Ovary (tissue), 9 donors: ENCODE measurements around the gene CCDC78. TPM values are rescaled to one million over a fixed set of nuclear protein-coding genes. Genes with fewer than 3 reads are reported as not detected.

ENCODE experiments used
- DNase-seq, 5 donors: peaks; one replicate each; pipeline ENCODE4 v3.0.0-alpha.2; 2019 to 2020
- H3K27ac ChIP-seq, 2 donors: fragments of 200-600 bp; one replicate each; pipeline versions ENCODE4 v1.5.1 to v1.8.0; 2019 to 2022
- H3K27me3 ChIP-seq: fragments of 200-600 bp; one replicate; pipeline ENCODE4 v1.8.0; 2022
- H3K36me3 ChIP-seq: fragments of 200-600 bp; sonication (generic); one replicate; pipeline ENCODE4 v1.5.1; 2019
- H3K4me1 ChIP-seq: one replicate; pipeline ENCODE4 v1.8.1; 2013; ENCODE audit warnings: mild to moderate bottlenecking, moderate library complexity; ENCODE audit not compliant: insufficient read depth
- H3K4me3 ChIP-seq: fragments of 200-600 bp; sonication (generic); one replicate; pipeline ENCODE4 v1.5.1; 2017
- H3K9me3 ChIP-seq, 2 donors: fragments of 200-600 bp in 1 of 2; sonication (generic) in 1 of 2; one replicate each; pipeline versions ENCODE4 v1.5.1 to v1.8.1; 2013 to 2019; ENCODE audit warnings: mild to moderate bottlenecking in 1 of 2, moderate library complexity in 1 of 2
- CTCF ChIP-seq, 3 donors: fragments of 450-650 bp in 2 of 3; fragments of 200-600 bp in 1 of 3; IDR thresholded peaks; one replicate each; pipeline versions ENCODE4 v1.5.1 to v1.8.0; 2016 to 2022; ENCODE audit warnings: antibody characterized with exemption in 3 of 3, mild to moderate bottlenecking in 1 of 3
- EP300 ChIP-seq: sonication (generic); formaldehyde crosslinking; IDR thresholded peaks from one replicate; pipeline ENCODE4 v1.6.1; 2017; ENCODE audit warnings: antibody characterized with exemption
- POLR2A ChIP-seq: fragments of 450-650 bp; IDR thresholded peaks from one replicate; pipeline ENCODE4 v1.6.1; 2017; ENCODE audit warnings: antibody characterized with exemption, mild to moderate bottlenecking, moderate library complexity
- WGBS, 3 donors: extraction: QIAGEN DNeasy Blood & Tissue Kit in 1 of 3; methylation state at CpG; one replicate each; pipeline versions ENCODE4 v1.1.5 to v1.1.7; 2013 to 2017; 5-methylcytosine and 5-hydroxymethylcytosine counted together
- intact Hi-C, 4 donors: fragments of 100-400 bp; cut with DNase I; formaldehyde crosslinking; loops; one replicate each; pipeline versions ENCODE4 v1.11.0 to v1.15.1; 2022 to 2023
- polyA plus RNA-seq, 2 donors: library from polyadenylated mRNA; stranded (reverse); fragments of 200-250 nt in 1 of 2; fragments of 350-450 nt in 1 of 2; fragmentation: Illumina TruSeq in 1 of 2; extraction: RNeasy Lipid Tissue Mini Kit (QIAGEN cat#74804) in 1 of 2; gene quantifications; one replicate each; pipeline ENCODE4 v1.2.3, GENCODE V29; 2013 to 2014
- total RNA-seq, 7 donors: library from RNA; depleted of rRNA in 2 of 7; stranded (reverse); fragments of >200 nt in 2 of 7; fragmentation: NEBNext Ultra II Directional in 3 of 7; extraction: Animal tissue kit (Norgen Biotek cat#: 25700) in 3 of 7; gene quantifications; one replicate each; pipeline versions ENCODE4 v1.1.0 to v1.2.4, GENCODE V29; 2016 to 2023
- donor health status: DM: no; HTN: no; CAD: no; lungs with moderate emphysema.
- donor health status: DM: no; HTN: no; CAD: no.
- donor health status: Bipolar disorder and iron deficiency.
- donor health status: DM: yes; HTN: yes; CAD: no.
- donor health status: DM: no; HTN: no; CAD: no.
- donor health status: DM: yes; HTN: yes; CAD: no.

Gene CCDC78
- total and polyA plus RNA-seq, 9 donors = 0.40 to 44.3 (median 4.6) TPM; not detected in 2

- Histone ChIP-seq H3K9me3 (no peaks in the 10 kb centered on the region), H3K4me3 (no peak overlapping the region), H3K27ac (no peak overlapping the region), H3K36me3 (no peaks in the 10 kb centered on the region), H3K27me3 (peaks cover 3% of the 10 kb centered on the region), H3K4me1 (peaks cover 10% of the 10 kb centered on the region)
- intact Hi-C loops = loop anchor here in 1 of 4 donors (5.0 kb wide), 1 partner anchor 387 kb away; the partner anchor contains the start of gene C1QTNF8
- TF ChIP-seq CTCF (IDR thresholded peaks at IDR 0.05) = no peak
- TF ChIP-seq POLR2A = no peak
- TF ChIP-seq EP300 = no peak
- DNase-seq = no peak
- 53 to 56% (median 53%) methylated on average over 13 to 21 of the region's 21 CpGs for WGBS, 3 donors
Observed at GRCh38 chr16:710500-711075, 15.7 kb downstream of the CCDC78 start.

- DNase-seq = no peak
- 6 to 10% (median 7%) methylated on average over 27 to 30 of the region's 30 CpGs for WGBS, 3 donors
- Histone ChIP-seq H3K4me1 (peaks cover 6% of the 10 kb centered on the region), H3K9me3 (no peaks in the 10 kb centered on the region), H3K4me3 (no peak overlapping the region), H3K27ac (no peak overlapping the region), H3K27me3 (peaks cover 3% of the 10 kb centered on the region), H3K36me3 (no peaks in the 10 kb centered on the region)
- intact Hi-C loops = loop anchor here in 1 of 4 donors (5.0 kb wide), 1 partner anchor 387 kb away; the partner anchor contains the start of gene C1QTNF8
- TF ChIP-seq EP300 (no peak), POLR2A (no peak), CTCF (IDR thresholded peaks at IDR 0.05) (no peak)
Observed at GRCh38 chr16:709566-710499, 16.4 kb downstream of the CCDC78 start.

GRCh38 chr16:708959-709358, 17.3 kb downstream of the CCDC78 start:
- no peak overlapping the region for H3K27ac ChIP-seq
- no peak overlapping the region for H3K4me3 ChIP-seq
- DNase-seq = no peak
- TF ChIP-seq CTCF (IDR thresholded peaks at IDR 0.05) = no peak
- TF ChIP-seq EP300 = no peak
- TF ChIP-seq POLR2A = no peak
- H3K4me1 ChIP-seq = peaks cover 1% of the 10 kb centered on the region
- intact Hi-C loops = no loop called here
- WGBS, 3 donors = 73 to 93% (median 78%) methylated on average over 2 to 4 of the region's 4 CpGs
- H3K36me3 ChIP-seq = no peaks in the 10 kb centered on the region
- H3K27me3 ChIP-seq = peaks cover 7% of the 10 kb centered on the region
- H3K9me3 ChIP-seq = no peaks in the 10 kb centered on the region

- WGBS, 3 donors = 53 to 54% (median 54%) methylated on average over 3 of the region's 3 CpGs
- H3K36me3 ChIP-seq = no peaks in the 10 kb centered on the region
- no peak overlapping the region for H3K4me3 ChIP-seq
- TF ChIP-seq POLR2A (no peak), CTCF (IDR thresholded peaks at IDR 0.05) (no peak), EP300 (no peak)
- intact Hi-C loops = no loop called here
- H3K9me3 ChIP-seq = no peaks in the 10 kb centered on the region
- no peak for DNase-seq
- no peak overlapping the region for H3K27ac ChIP-seq
- peaks cover 1% of the 10 kb centered on the region for H3K4me1 ChIP-seq
- H3K27me3 ChIP-seq = peaks cover 7% of the 10 kb centered on the region
Observed at GRCh38 chr16:708019-708418, 18.2 kb downstream of the CCDC78 start.
